ENCODE data around the gene ENAH.

ENAH gene

DNA sequence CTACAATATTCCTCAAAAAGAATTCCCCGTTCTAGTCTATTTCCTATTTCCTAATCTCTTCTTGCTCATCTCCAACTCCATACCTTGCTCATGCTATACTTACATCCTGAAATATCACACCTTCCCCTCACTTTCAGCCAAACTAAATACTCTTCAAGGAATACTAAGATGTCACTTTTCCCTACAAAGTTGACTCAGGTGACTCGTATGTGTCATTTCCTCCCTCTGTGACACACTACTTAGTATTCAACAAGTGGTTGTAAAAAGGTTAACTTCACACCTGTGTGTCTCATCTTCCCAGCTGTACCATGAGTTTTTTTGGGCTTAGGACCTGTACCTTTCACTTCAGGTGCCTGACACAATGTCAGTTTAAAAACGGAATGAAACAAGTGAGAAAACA, 143.2 kb downstream of the ENAH start:
- Histone ChIP-seq H3K79me2 (ENCODE audit: low read length) (no peaks in the 10 kb centered on the region), H4K20me1 (ENCODE audit: insufficient read depth, low read length) (no peaks in the 10 kb centered on the region), H3K27me3 (ENCODE audit: low read depth, low read length) (no peaks in the 10 kb centered on the region), H3K4me2 (ENCODE audit: low read length) (no peak overlapping the region), H3K36me3 (replicated peaks; ENCODE audit: low read depth, low read length) (no peaks in the 10 kb centered on the region), H2AFZ (ENCODE audit: low read depth, low read length) (no peak overlapping the region), H3K9ac (ENCODE audit: low read length) (no peak overlapping the region), H3K27ac (ENCODE audit: low read length) (no peak overlapping the region), H3K4me1 (ENCODE audit: low read length) (no peaks in the 10 kb centered on the region), H3K4me3 (ENCODE audit: low read length) (no peak overlapping the region), H3K9me3 (ENCODE audit: insufficient read depth, low read length) (no peaks in the 10 kb centered on the region)
- no peak for TF ChIP-seq EZH2phosphoT487 (IDR thresholded peaks at IDR 0.05; ENCODE audit: low read depth)
- TF ChIP-seq, protein P1, sequence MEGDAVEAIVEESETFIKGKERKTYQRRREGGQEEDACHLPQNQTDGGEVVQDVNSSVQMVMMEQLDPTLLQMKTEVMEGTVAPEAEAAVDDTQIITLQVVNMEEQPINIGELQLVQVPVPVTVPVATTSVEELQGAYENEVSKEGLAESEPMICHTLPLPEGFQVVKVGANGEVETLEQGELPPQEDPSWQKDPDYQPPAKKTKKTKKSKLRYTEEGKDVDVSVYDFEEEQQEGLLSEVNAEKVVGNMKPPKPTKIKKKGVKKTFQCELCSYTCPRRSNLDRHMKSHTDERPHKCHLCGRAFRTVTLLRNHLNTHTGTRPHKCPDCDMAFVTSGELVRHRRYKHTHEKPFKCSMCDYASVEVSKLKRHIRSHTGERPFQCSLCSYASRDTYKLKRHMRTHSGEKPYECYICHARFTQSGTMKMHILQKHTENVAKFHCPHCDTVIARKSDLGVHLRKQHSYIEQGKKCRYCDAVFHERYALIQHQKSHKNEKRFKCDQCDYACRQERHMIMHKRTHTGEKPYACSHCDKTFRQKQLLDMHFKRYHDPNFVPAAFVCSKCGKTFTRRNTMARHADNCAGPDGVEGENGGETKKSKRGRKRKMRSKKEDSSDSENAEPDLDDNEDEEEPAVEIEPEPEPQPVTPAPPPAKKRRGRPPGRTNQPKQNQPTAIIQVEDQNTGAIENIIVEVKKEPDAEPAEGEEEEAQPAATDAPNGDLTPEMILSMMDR (IDR thresholded peaks at IDR 0.05; ENCODE audit: low read depth, low read length) = no peak

DNA sequence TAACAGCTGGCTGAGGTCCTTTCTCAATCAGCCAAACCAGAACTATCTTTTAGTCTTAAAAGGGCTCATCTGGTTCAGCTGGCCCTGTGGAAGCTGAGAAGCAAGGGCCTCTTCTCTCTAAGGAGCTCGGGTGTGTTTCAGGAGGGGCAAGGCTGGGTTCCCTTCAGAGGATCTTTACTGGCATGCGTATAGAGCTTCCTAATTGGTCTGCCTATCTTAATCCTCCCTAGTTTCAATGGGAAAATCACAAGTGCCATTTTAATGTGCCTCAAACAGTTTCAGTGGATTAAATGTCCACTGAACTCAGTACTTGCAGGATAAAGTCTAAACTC, 143.6 kb downstream of the ENAH start:
- Histone ChIP-seq H3K9ac (ENCODE audit: low read length) (no peak overlapping the region), H3K36me3 (replicated peaks; ENCODE audit: low read depth, low read length) (no peaks in the 10 kb centered on the region), H3K4me3 (ENCODE audit: low read length) (no peak overlapping the region), H3K4me1 (ENCODE audit: low read length) (no peaks in the 10 kb centered on the region), H3K9me3 (ENCODE audit: insufficient read depth, low read length) (no peaks in the 10 kb centered on the region), H2AFZ (ENCODE audit: low read depth, low read length) (no peak overlapping the region), H3K27ac (ENCODE audit: low read length) (no peak overlapping the region), H3K79me2 (ENCODE audit: low read length) (no peaks in the 10 kb centered on the region), H3K27me3 (ENCODE audit: low read depth, low read length) (no peaks in the 10 kb centered on the region), H4K20me1 (ENCODE audit: insufficient read depth, low read length) (no peaks in the 10 kb centered on the region), H3K4me2 (ENCODE audit: low read length) (no peak overlapping the region)
- TF ChIP-seq, protein P1 (IDR thresholded peaks at IDR 0.05; ENCODE audit: low read depth, low read length) = no peak
- no peak for TF ChIP-seq EZH2phosphoT487 (IDR thresholded peaks at IDR 0.05; ENCODE audit: low read depth)

DNA sequence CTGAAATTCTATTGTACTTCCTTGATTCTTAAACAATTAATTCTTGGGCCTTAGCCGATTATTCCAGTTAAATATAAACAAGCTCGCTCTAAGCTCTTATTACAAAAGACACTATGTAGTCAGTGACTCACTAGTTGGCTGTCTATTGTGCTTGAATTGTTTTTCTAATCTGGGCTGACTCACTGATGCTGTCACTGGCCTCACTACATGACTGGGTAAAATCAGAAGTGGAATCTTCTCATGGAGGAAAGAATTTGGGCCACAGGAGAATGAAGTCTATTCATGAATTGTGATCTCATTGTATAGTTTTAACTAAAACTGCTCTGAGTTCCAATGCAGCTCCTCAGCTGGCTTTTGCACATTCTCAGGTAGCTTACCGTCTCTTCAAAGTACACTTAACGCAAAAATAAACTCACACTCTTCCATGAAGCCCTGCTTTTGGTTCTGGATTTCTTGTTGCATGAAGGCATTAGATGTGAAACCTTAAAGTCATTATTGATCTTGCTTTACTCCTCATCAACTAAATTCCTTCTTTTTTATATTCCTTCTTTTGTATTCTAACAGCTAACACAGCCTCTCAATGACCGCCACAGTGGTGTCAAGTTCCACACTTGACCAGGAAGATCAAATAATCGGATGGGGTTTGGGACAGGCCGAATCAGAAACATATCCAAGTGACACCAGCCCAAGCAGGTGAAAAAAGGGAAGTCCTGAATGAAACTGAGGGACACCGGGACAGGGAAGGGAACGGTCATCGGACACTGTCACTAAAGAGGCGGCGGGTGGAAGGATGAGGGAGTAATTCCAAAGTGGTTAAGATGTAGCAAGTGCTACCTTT, 144.2 kb downstream of the ENAH start:
- Histone ChIP-seq H3K9ac (ENCODE audit: low read length) (no peak overlapping the region), H4K20me1 (ENCODE audit: insufficient read depth, low read length) (no peaks in the 10 kb centered on the region), H3K4me1 (ENCODE audit: low read length) (no peaks in the 10 kb centered on the region), H2AFZ (ENCODE audit: low read depth, low read length) (no peak overlapping the region), H3K79me2 (ENCODE audit: low read length) (no peaks in the 10 kb centered on the region), H3K9me3 (ENCODE audit: insufficient read depth, low read length) (no peaks in the 10 kb centered on the region), H3K36me3 (replicated peaks; ENCODE audit: low read depth, low read length) (no peaks in the 10 kb centered on the region), H3K27me3 (ENCODE audit: low read depth, low read length) (no peaks in the 10 kb centered on the region), H3K4me3 (ENCODE audit: low read length) (no peak overlapping the region), H3K4me2 (ENCODE audit: low read length) (no peak overlapping the region), H3K27ac (ENCODE audit: low read length) (no peak overlapping the region)
- TF ChIP-seq, protein P1 (IDR thresholded peaks at IDR 0.05; ENCODE audit: low read depth, low read length) = no peak
- no peak for TF ChIP-seq EZH2phosphoT487 (IDR thresholded peaks at IDR 0.05; ENCODE audit: low read depth)

DNA sequence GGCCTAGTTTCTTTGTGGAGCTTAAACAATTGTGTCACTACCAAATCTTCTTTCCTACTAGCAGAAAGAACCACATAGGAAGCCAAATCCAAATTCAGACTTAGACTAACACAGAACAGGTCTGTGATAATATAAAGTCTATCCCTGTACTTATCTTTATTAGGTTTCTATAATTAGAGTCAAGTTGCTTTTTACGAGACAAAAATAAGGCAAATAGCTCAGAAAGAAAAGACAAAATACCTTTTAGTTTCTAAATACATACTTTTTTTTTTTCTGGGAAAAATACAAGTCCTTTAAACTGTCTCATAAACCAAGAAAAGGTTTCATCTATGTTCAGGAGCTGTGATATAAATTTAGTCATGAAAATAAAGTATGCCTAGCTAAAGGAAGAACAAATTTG, 146.2 kb downstream of the ENAH start:
- TF ChIP-seq, protein P1 (IDR thresholded peaks at IDR 0.05; ENCODE audit: low read depth, low read length) = no peak
- TF ChIP-seq EZH2phosphoT487 (IDR thresholded peaks at IDR 0.05; ENCODE audit: low read depth) = no peak
- no peak overlapping the region for H3K4me3 ChIP-seq (ENCODE audit: low read length)
- no peaks in the 10 kb centered on the region for H3K79me2 ChIP-seq (ENCODE audit: low read length)
- no peaks in the 10 kb centered on the region for H3K27me3 ChIP-seq (ENCODE audit: low read depth, low read length)
- H2AFZ ChIP-seq (ENCODE audit: low read depth, low read length) = no peak overlapping the region
- no peaks in the 10 kb centered on the region for H3K4me1 ChIP-seq (ENCODE audit: low read length)
- no peaks in the 10 kb centered on the region for H3K9me3 ChIP-seq (ENCODE audit: insufficient read depth, low read length)
- no peak overlapping the region for H3K4me2 ChIP-seq (ENCODE audit: low read length)
- H3K9ac ChIP-seq (ENCODE audit: low read length) = no peak overlapping the region
- H4K20me1 ChIP-seq (ENCODE audit: insufficient read depth, low read length) = no peaks in the 10 kb centered on the region
- no peaks in the 10 kb centered on the region for H3K36me3 ChIP-seq (replicated peaks; ENCODE audit: low read depth, low read length)
- H3K27ac ChIP-seq (ENCODE audit: low read length) = no peak overlapping the region
